Mesendoderm (in vitro differentiated cells): ENCODE measurements around the gene BLVRB.

ENCODE experiments used
- DNase-seq: peaks from one replicate; pipeline ENCODE4 v3.0.0; 2013
- H2AK5ac ChIP-seq: 2 replicates; pipeline ENCODE4 v1.6.1; 2013; ENCODE audit warnings: low read length, inconsistent platforms
- H2BK120ac ChIP-seq: 2 replicates; pipeline ENCODE4 v1.6.1; 2013; ENCODE audit warnings: low read depth, mild to moderate bottlenecking, low read length, moderate library complexity, mixed read lengths
- H2BK15ac ChIP-seq: replicated peaks from 2 replicates; pipeline ENCODE4 v1.6.1; 2013; ENCODE audit warnings: low read depth, mild to moderate bottlenecking, moderate library complexity
- H2BK5ac ChIP-seq: 2 replicates; pipeline ENCODE4 v1.6.1; 2013; ENCODE audit warnings: low read length, inconsistent platforms
- H3K18ac ChIP-seq: 2 replicates; pipeline ENCODE4 v1.6.1; 2013; ENCODE audit warnings: mild to moderate bottlenecking, low read length, mixed read lengths
- H3K23ac ChIP-seq: one replicate; pipeline ENCODE4 v1.6.1; 2013; ENCODE audit warnings: low read length
- H3K27ac ChIP-seq: 2 replicates; pipeline ENCODE4 v1.5.1; 2013; ENCODE audit warnings: low read depth, mild to moderate bottlenecking, inconsistent platforms, low read length, moderate library complexity
- H3K27me3 ChIP-seq: 2 replicates; pipeline ENCODE4 v1.6.1; 2013; ENCODE audit warnings: low read length, control low read depth, mild to moderate bottlenecking, inconsistent platforms; ENCODE audit not compliant: insufficient read depth, poor library complexity
- H3K36me3 ChIP-seq: 2 replicates; pipeline ENCODE4 v1.6.1; 2013; ENCODE audit warnings: low read length, inconsistent platforms; ENCODE audit not compliant: control insufficient read depth, insufficient read depth
- H3K4ac ChIP-seq: one replicate; pipeline ENCODE4 v1.6.1; 2013; ENCODE audit warnings: low read depth, mild to moderate bottlenecking, low read length, moderate library complexity
- H3K4me1 ChIP-seq: 2 replicates; pipeline ENCODE4 v1.6.1; 2013; ENCODE audit warnings: low read depth, low read length, inconsistent platforms; ENCODE audit not compliant: control insufficient read depth
- H3K4me2 ChIP-seq: 2 replicates; pipeline ENCODE4 v1.6.1; 2013; ENCODE audit warnings: low read length
- H3K4me3 ChIP-seq: 2 replicates; pipeline ENCODE4 v1.5.1; 2013; ENCODE audit warnings: mild to moderate bottlenecking, low read length
- H3K56ac ChIP-seq: one replicate; pipeline ENCODE4 v1.6.1; 2013; ENCODE audit warnings: low read length
- H3K79me1 ChIP-seq: 2 replicates; pipeline ENCODE4 v1.6.1; 2013; ENCODE audit warnings: low read length, inconsistent platforms
- H3K79me2 ChIP-seq: 2 replicates; pipeline ENCODE4 v1.6.1; 2013; ENCODE audit warnings: mild to moderate bottlenecking, low read length; ENCODE audit not compliant: control insufficient read depth, insufficient read depth
- H3K9ac ChIP-seq: 2 replicates; pipeline ENCODE4 v1.6.1; 2013; ENCODE audit warnings: low read length, inconsistent platforms
- H4K5ac ChIP-seq: one replicate; pipeline ENCODE4 v1.6.1; 2013; ENCODE audit warnings: low read length
- H4K8ac ChIP-seq: one replicate; pipeline ENCODE4 v1.6.1; 2013; ENCODE audit warnings: low read depth, mild to moderate bottlenecking, control low read depth, low read length, moderate library complexity
- WGBS: extraction: QIAGEN DNeasy Blood & Tissue Kit; methylation state at CpG from one replicate; pipeline ENCODE4 v1.1.7; 2013; ENCODE audit warnings: low lambda C conversion rate, missing lambda C conversion rate; ENCODE audit not compliant: insufficient coverage; ENCODE audit errors: extremely low coverage; 5-methylcytosine and 5-hydroxymethylcytosine counted together

BLVRB gene

GRCh38 chr19:40444825-40445312 is 20.7 kb downstream of the BLVRB start:
- H3K4me1 ChIP-seq = no peaks in the 10 kb centered on the region
- no peak overlapping the region for H2BK120ac ChIP-seq
- H3K79me1 ChIP-seq = peaks cover 11% of the 10 kb centered on the region
- no peak overlapping the region for H3K27ac ChIP-seq
- no peak overlapping the region for H3K4me3 ChIP-seq
- DNase-seq = no peak
- peaks cover 2% of the 10 kb centered on the region for H3K36me3 ChIP-seq
- peak overlapping the region; percentile 75 for H3K56ac ChIP-seq
- H4K8ac ChIP-seq = no peak overlapping the region
- H3K27me3 ChIP-seq = no peaks in the 10 kb centered on the region
- peaks cover 23% of the 10 kb centered on the region for H3K79me2 ChIP-seq
- H3K18ac ChIP-seq = no peak overlapping the region
- peak overlapping the region; percentile 29 for H3K4me2 ChIP-seq
- no peak overlapping the region for H4K5ac ChIP-seq
- no peak overlapping the region for H2BK15ac ChIP-seq
- H3K9ac ChIP-seq = peak overlapping the region; percentile 58
- H3K4ac ChIP-seq = peak overlapping the region; percentile 39
- no peak overlapping the region for H2BK5ac ChIP-seq
- no CpG with 5 or more reads among the region's 18 CpGs for WGBS
- H2AK5ac ChIP-seq = no peak overlapping the region
- no peak overlapping the region for H3K23ac ChIP-seq

GRCh38 chr19:40444000-40444824 is 21.3 kb downstream of the BLVRB start, which contains the start of gene SERTAD3:
Gene SERTAD3, minus strand, starts transcription at chr19:40444335. Its CDS starts 2,255 bp downstream, at chr19:40442080.
- no peak within 1 kb of the TSS for H2BK15ac ChIP-seq
- no peak within 1 kb of the TSS for H4K8ac ChIP-seq
- H3K79me2 ChIP-seq = peaks cover 23% of the 10 kb centered on the region
- H3K27me3 ChIP-seq = no peaks in the 10 kb centered on the region
- DNase-seq = peak; percentile 98
- H2BK5ac ChIP-seq = peak within 1 kb of the TSS; percentile 99
- H3K18ac ChIP-seq = peak within 1 kb of the TSS; percentile 93
- H4K5ac ChIP-seq = no peak within 1 kb of the TSS
- peak within 1 kb of the TSS; percentile 92 for H3K4ac ChIP-seq
- no CpG with 5 or more reads among the region's 72 CpGs for WGBS
- H3K9ac ChIP-seq = peak within 1 kb of the TSS; percentile 99
- peak within 1 kb of the TSS; percentile 100 for H3K4me3 ChIP-seq
- H3K23ac ChIP-seq = peak within 1 kb of the TSS; percentile 86
- H3K4me1 ChIP-seq = no peaks in the 10 kb centered on the region
- peak within 1 kb of the TSS; percentile 96 for H3K27ac ChIP-seq
- H3K79me1 ChIP-seq = peaks cover 11% of the 10 kb centered on the region
- peak within 1 kb of the TSS; percentile 74 for H3K4me2 ChIP-seq
- peaks cover 2% of the 10 kb centered on the region for H3K36me3 ChIP-seq
- peak within 1 kb of the TSS; percentile 100 for H3K56ac ChIP-seq
- peak within 1 kb of the TSS; percentile 62 for H2BK120ac ChIP-seq
- peak within 1 kb of the TSS; percentile 97 for H2AK5ac ChIP-seq

- H4K8ac ChIP-seq = no peak overlapping the region
- peak overlapping the region; percentile 93 for H3K18ac ChIP-seq
- peak overlapping the region; percentile 100 for H3K4me3 ChIP-seq
- H2BK120ac ChIP-seq = peak overlapping the region; percentile 62
- H3K36me3 ChIP-seq = peaks cover 2% of the 10 kb centered on the region
- H3K79me2 ChIP-seq = peaks cover 23% of the 10 kb centered on the region
- H4K5ac ChIP-seq = no peak overlapping the region
- peak overlapping the region; percentile 100 for H3K56ac ChIP-seq
- peaks cover 11% of the 10 kb centered on the region for H3K79me1 ChIP-seq
- H3K4me1 ChIP-seq = no peaks in the 10 kb centered on the region
- no peaks in the 10 kb centered on the region for H3K27me3 ChIP-seq
- H3K23ac ChIP-seq = peak overlapping the region; percentile 74
- H3K9ac ChIP-seq = peak overlapping the region; percentile 99
- DNase-seq = peak; percentile 100
- H3K4me2 ChIP-seq = peak overlapping the region; percentile 23
- WGBS = no CpG with 5 or more reads among the region's 52 CpGs
- peak overlapping the region; percentile 96 for H3K27ac ChIP-seq
- H2BK15ac ChIP-seq = no peak overlapping the region
- peak overlapping the region; percentile 97 for H2AK5ac ChIP-seq
- H2BK5ac ChIP-seq = peak overlapping the region; percentile 99
- H3K4ac ChIP-seq = peak overlapping the region; percentile 92
Observed at GRCh38 chr19:40443131-40443999, 22.2 kb downstream of the BLVRB start.

GRCh38 chr19:40442328-40443130 is 23.0 kb downstream of the BLVRB start:
- H3K18ac ChIP-seq = no peak overlapping the region
- no peak overlapping the region for H2AK5ac ChIP-seq
- no peak overlapping the region for H4K5ac ChIP-seq
- no peak overlapping the region for H3K23ac ChIP-seq
- H3K27me3 ChIP-seq = no peaks in the 10 kb centered on the region
- peaks cover 2% of the 10 kb centered on the region for H3K36me3 ChIP-seq
- peak overlapping the region; percentile 86 for H3K9ac ChIP-seq
- peak overlapping the region; percentile 65 for H3K4me3 ChIP-seq
- peaks cover 11% of the 10 kb centered on the region for H3K79me1 ChIP-seq
- H3K4me2 ChIP-seq = peak overlapping the region; percentile 90
- H3K4me1 ChIP-seq = no peaks in the 10 kb centered on the region
- H3K56ac ChIP-seq = peak overlapping the region; percentile 84
- no peak for DNase-seq
- WGBS = no CpG with 5 or more reads among the region's 22 CpGs
- H3K79me2 ChIP-seq = peaks cover 23% of the 10 kb centered on the region
- H2BK120ac ChIP-seq = no peak overlapping the region
- peak overlapping the region; percentile 20 for H3K27ac ChIP-seq
- H3K4ac ChIP-seq = no peak overlapping the region
- no peak overlapping the region for H2BK15ac ChIP-seq
- no peak overlapping the region for H2BK5ac ChIP-seq
- no peak overlapping the region for H4K8ac ChIP-seq

- H3K27me3 ChIP-seq = no peaks in the 10 kb centered on the region
- no peak overlapping the region for H3K4me2 ChIP-seq
- no CpG with 5 or more reads among the region's 11 CpGs for WGBS
- no peak overlapping the region for H2BK120ac ChIP-seq
- no peak overlapping the region for H3K4ac ChIP-seq
- H3K4me3 ChIP-seq = no peak overlapping the region
- peaks cover 23% of the 10 kb centered on the region for H3K79me2 ChIP-seq
- no peak overlapping the region for H2BK15ac ChIP-seq
- no peak overlapping the region for H3K9ac ChIP-seq
- no peak overlapping the region for H3K18ac ChIP-seq
- H3K79me1 ChIP-seq = peaks cover 11% of the 10 kb centered on the region
- no peak overlapping the region for H4K5ac ChIP-seq
- no peak overlapping the region for H2BK5ac ChIP-seq
- no peak overlapping the region for H3K27ac ChIP-seq
- H3K23ac ChIP-seq = no peak overlapping the region
- H2AK5ac ChIP-seq = no peak overlapping the region
- H4K8ac ChIP-seq = no peak overlapping the region
- H3K4me1 ChIP-seq = no peaks in the 10 kb centered on the region
- DNase-seq = no peak
- peaks cover 2% of the 10 kb centered on the region for H3K36me3 ChIP-seq
- H3K56ac ChIP-seq = no peak overlapping the region
Observed at GRCh38 chr19:40441719-40442253, 23.8 kb downstream of the BLVRB start.
